Neuron (in vitro differentiated cells): ENCODE data around the gene SEPTIN5.
"Not testable (repeated sequence)": the region's sequence is repeated elsewhere in the genome, so short reads cannot be mapped to it uniquely, and the experiment has no call there.

Experiments
- H2AFZ ChIP-seq: one replicate; pipeline ENCODE4 v1.6.1; 2013; ENCODE audit warnings: low read depth, mild to moderate bottlenecking, inconsistent platforms, low read length, moderate library complexity
- H3K27me3 ChIP-seq: one replicate; pipeline ENCODE4 v1.6.1; 2013; ENCODE audit warnings: low read length; ENCODE audit not compliant: insufficient read depth
- H3K36me3 ChIP-seq: one replicate; pipeline ENCODE4 v1.6.1; 2013; ENCODE audit warnings: low read length; ENCODE audit not compliant: insufficient read depth
- H3K4me1 ChIP-seq: one replicate; pipeline ENCODE4 v1.6.1; 2013; ENCODE audit warnings: low read length; ENCODE audit not compliant: insufficient read depth
- H3K4me3 ChIP-seq: 2 replicates; pipeline ENCODE4 v1.5.1; 2013; ENCODE audit warnings: mild to moderate bottlenecking, low read length, moderate library complexity
- H3K9me3 ChIP-seq: one replicate; pipeline ENCODE4 v1.6.1; 2013; ENCODE audit warnings: low read length

SEPTIN5 gene

DNA sequence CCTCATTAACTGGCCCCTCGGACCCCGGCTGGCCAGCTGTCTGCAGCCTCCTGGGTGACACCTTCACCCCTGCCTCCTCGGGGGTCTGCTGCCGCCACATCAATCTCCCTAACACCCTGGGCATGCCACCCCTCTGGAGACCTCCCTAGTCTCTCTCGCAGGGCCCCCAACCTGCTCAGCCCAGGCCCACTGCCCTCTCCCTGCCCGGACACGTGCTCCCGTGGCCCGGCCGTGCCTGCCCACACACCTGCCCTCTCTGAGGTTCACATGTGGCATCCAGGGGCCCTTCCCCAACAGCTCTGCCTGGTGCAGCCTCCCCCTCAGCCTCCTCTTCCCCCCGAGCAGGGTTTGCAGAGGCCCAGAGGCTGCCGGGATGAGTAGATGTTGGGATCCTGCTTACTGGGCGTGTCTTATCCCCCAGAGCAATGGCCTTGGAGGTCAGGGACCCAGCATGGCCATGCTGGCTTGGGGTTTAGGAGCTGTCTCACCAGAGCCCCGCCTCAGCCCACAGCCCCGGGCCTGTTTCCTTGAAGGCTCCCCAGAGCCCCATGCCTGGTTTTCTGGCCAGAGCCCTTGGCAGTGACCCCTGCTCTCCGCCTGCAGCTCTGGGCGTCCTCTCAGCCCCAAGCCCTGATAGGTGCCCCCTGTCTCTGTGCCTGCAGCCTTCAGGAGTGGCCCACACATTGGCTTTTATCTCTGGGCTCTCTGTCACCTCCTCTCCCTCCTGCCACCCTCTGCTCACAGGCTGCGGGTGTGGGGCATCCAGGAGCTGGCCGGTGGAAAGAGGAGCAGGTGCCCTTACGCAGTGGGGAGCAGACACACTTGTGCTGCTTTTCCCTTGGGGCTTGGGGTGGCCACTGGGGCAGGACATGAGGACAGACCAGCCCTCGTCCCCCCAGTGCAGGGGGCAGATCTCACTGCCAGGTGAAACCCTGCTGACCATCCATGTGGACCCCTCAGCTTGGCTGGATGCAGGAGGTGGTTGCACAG is 25.7 kb upstream of the SEPTIN5 start:
- H3K36me3 ChIP-seq: no peaks in the 10 kb centered on the region
- H2AFZ ChIP-seq: no peak overlapping the region
- peaks cover 25% of the 10 kb centered on the region for H3K27me3 ChIP-seq
- no peaks in the 10 kb centered on the region for H3K4me1 ChIP-seq
- no peak overlapping the region for H3K4me3 ChIP-seq
- H3K9me3 ChIP-seq: no peaks in the 10 kb centered on the region

GRCh38 chr22:19689408-19689807 is 24.9 kb upstream of the SEPTIN5 start:
- H3K4me3 ChIP-seq: no peak overlapping the region
- H3K9me3 ChIP-seq: no peaks in the 10 kb centered on the region
- H3K27me3 ChIP-seq: peaks cover 25% of the 10 kb centered on the region
- no peaks in the 10 kb centered on the region for H3K36me3 ChIP-seq
- H3K4me1 ChIP-seq: no peaks in the 10 kb centered on the region
- no peak overlapping the region for H2AFZ ChIP-seq

- no peaks in the 10 kb centered on the region for H3K9me3 ChIP-seq
- no peaks in the 10 kb centered on the region for H3K36me3 ChIP-seq
- H2AFZ ChIP-seq: no peak overlapping the region
- no peaks in the 10 kb centered on the region for H3K4me1 ChIP-seq
- peaks cover 25% of the 10 kb centered on the region for H3K27me3 ChIP-seq
- no peak overlapping the region for H3K4me3 ChIP-seq
These were observed 23.1 kb upstream of the SEPTIN5 start for GRCh38 chr22:19691007-19691720.

GRCh38 chr22:19691721-19692341 is 22.5 kb upstream of the SEPTIN5 start:
- Histone ChIP-seq H3K36me3 (no peaks in the 10 kb centered on the region), H3K4me3 (no peak overlapping the region), H3K4me1 (no peaks in the 10 kb centered on the region), H2AFZ (no peak overlapping the region), H3K9me3 (no peaks in the 10 kb centered on the region), H3K27me3 (peaks cover 23% of the 10 kb centered on the region)

DNA sequence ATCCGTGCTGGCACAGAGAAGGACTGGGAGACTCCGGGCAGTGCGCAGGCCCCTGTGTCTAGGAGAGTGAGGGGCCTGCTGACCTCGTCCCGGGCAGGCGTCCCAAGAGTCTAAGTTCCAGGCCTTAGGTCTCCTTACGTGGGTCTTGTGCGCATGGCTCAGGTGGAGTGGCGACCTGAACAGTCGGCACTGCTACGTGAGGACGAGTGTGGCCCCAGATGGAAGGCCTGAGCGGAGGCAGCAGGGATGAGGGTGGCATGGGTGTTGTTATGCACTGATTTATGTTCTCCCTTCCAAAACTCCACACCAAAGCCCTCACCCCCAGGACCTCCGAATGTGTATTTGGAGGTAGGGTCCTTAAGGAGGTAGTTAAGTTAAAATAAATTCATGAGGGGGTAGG is 20.7 kb upstream of the SEPTIN5 start:
- Histone ChIP-seq H3K27me3 (peaks cover 14% of the 10 kb centered on the region), H3K4me3 (no peak overlapping the region), H3K4me1 (no peaks in the 10 kb centered on the region), H3K36me3 (no peaks in the 10 kb centered on the region), H3K9me3 (no peaks in the 10 kb centered on the region), H2AFZ (no peak overlapping the region)

DNA sequence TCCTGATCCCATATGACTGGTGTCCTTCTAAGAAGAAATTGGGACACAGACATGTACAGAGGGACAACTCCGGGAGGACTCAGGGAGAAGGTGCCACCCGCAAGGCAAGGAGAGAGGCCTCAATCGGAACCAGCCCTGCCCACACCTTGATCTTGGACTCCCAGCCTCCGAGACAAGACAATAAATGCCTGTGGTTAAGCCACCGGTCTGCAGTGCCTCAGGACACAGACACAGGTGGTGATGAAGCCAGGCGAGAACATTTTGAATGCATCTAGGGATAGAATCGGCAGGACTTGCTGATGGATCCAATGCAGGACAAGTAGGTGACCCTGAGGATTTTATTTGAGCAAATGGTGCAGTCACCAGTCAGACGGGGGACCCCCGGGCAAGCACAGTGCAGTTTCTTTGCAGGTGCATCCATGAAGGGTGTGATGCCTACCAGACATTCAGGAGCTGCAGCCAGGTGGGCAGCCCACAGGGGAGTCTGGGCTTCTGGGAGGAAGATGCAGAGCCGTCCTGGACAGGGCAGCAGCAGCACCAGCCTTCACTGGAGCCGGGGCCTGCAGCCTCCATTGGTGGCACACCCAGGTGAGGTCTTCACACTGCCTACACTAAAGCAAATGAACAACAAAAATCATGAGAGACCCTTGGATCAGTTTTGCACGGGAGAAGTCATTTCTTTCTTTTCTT is 20.2 kb upstream of the SEPTIN5 start:
- Histone ChIP-seq H2AFZ (no peak overlapping the region), H3K9me3 (no peaks in the 10 kb centered on the region), H3K4me3 (no peak overlapping the region), H3K4me1 (no peaks in the 10 kb centered on the region), H3K36me3 (no peaks in the 10 kb centered on the region), H3K27me3 (peaks cover 11% of the 10 kb centered on the region)

GRCh38 chr22:19694696-19695095 is 19.6 kb upstream of the SEPTIN5 start:
- Histone ChIP-seq H3K36me3 (no peaks in the 10 kb centered on the region), H2AFZ (no peak overlapping the region), H3K4me1 (no peaks in the 10 kb centered on the region), H3K27me3 (peaks cover 7% of the 10 kb centered on the region), H3K4me3 (no peak overlapping the region), H3K9me3 (no peaks in the 10 kb centered on the region)

DNA sequence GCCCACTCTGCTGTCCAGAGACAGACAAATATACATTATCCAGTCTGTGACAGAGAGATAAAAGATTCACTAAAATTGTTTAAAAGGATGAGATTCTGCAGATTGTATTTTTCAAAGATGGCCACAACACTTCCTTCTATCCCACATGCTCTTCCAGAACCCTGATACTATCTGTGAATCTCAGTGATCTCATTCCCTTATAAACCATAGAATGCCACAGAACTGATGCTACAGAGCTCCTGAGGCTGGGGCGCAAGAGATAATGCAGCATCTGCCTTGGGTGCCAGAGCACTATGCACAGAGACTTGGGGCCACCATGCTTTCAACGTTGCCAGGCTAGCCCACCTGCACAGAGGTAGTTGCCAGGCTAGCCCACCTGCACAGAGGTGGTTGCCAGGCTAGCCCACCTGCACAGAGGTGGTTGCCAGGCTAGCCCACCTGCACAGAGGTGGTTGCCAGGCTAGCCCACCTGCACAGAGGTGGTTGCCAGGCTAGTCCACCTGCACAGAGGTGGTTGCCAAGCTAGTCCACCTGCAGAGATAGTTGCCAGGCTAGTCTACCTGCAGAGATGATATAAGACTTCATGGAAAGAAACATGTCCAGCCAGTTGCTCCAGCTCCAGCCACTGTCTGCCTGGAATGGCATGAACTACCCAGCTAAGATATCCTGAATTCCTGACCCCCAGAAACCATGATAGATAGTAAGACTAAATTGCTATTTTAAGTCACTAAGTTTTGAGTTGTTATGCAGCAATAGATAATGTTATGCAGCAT is 17.6 kb upstream of the SEPTIN5 start:
- no peak overlapping the region for H2AFZ ChIP-seq
- no peaks in the 10 kb centered on the region for H3K36me3 ChIP-seq
- no peaks in the 10 kb centered on the region for H3K4me1 ChIP-seq
- H3K9me3 ChIP-seq: no peaks in the 10 kb centered on the region
- H3K4me3 ChIP-seq: no peak overlapping the region
- H3K27me3 ChIP-seq: peaks cover 5% of the 10 kb centered on the region

GRCh38 chr22:19697871-19698270 is 16.4 kb upstream of the SEPTIN5 start:
- not testable (repeated sequence) for H3K36me3 ChIP-seq, H3K4me1 ChIP-seq

GRCh38 chr22:19700790-19701419 is 13.4 kb upstream of the SEPTIN5 start:
- Histone ChIP-seq H3K36me3 (no peaks in the 10 kb centered on the region), H3K9me3 (no peaks in the 10 kb centered on the region), H3K4me3 (no peak overlapping the region), H3K27me3 (peaks cover 4% of the 10 kb centered on the region), H2AFZ (no peak overlapping the region), H3K4me1 (peaks cover 3% of the 10 kb centered on the region)

More at GRCh38 chr22:19697871-19698270, 16.4 kb upstream of the SEPTIN5 start:
- not testable (repeated sequence) for H3K27me3 ChIP-seq, H3K9me3 ChIP-seq, H3K4me3 ChIP-seq, H2AFZ ChIP-seq

DNA sequence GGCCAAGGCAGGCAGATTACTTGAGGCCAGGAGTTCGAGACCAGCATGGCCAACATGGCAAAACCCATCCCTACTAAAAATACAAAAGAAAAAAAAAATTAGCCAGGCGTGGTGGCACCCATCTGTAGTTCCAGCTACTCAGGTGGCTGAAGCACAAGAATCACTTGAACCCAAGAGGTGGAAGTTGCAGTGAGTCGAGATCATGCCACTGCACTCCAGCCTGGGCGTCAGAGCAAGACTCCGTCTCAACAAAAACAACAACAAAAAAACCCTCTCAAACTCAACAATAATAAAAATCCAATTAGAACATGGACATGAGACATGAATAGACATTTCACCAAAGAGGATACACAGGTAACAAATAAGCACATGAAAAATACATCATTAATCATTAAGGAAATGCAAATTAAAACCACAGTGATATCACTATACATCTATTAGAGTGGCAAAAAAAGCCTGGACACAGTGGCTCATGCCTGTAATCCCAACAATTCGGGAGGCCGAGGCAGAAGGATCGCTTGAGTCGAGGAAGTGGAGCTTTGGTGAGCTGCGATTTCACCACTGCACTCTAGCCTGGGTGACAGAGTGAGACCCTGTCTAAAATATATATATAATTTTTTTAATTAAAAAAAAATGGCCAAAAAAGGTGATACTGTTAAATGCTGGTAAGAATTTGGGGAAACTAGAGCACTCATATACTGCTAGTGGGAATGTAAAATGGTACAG is 12.7 kb upstream of the SEPTIN5 start:
- no peak overlapping the region for H2AFZ ChIP-seq
- peaks cover 3% of the 10 kb centered on the region for H3K4me1 ChIP-seq
- no peaks in the 10 kb centered on the region for H3K36me3 ChIP-seq
- no peaks in the 10 kb centered on the region for H3K9me3 ChIP-seq
- no peak overlapping the region for H3K4me3 ChIP-seq
- peaks cover 4% of the 10 kb centered on the region for H3K27me3 ChIP-seq
